Stimulated activated CD8-positive, alpha-beta memory T cell treated with anti-CD3 and anti-CD28 coated beads, Interleukin-15, amount 100 ng/mL, for 24 hours (primary cell): ENCODE results near the gene MED17.
A peak's percentile ranks its signal among the peaks of the same experiment; 100 is the strongest.
"Not testable (repeated sequence)": the region's sequence is repeated elsewhere in the genome, so short reads cannot be mapped to it uniquely, and the experiment has no call there.

Experiments
- DNase-seq: peaks from one replicate; pipeline ENCODE4 v3.0.0-alpha.2; 2020; ENCODE audit warnings: low read depth

Gene MED17

GRCh38 chr11:93784145-93784934 is at the start of gene MED17:
Gene MED17 (plus strand): TSS chr11:93784282. CDS start chr11:93784514, 232 bp downstream.
- peak; percentile 74 for DNase-seq

GRCh38 chr11:93734427-93735222 is 49.5 kb upstream of the MED17 start:
- DNase-seq = no peak

GRCh38 chr11:93735627-93736026 is 48.5 kb upstream of the MED17 start:
- no peak for DNase-seq

GRCh38 chr11:93736129-93736528 is 48.0 kb upstream of the MED17 start:
- DNase-seq = no peak

GRCh38 chr11:93737904-93738612 is 46.0 kb upstream of the MED17 start:
- no peak for DNase-seq

- no peak for DNase-seq
Measured at GRCh38 chr11:93738647-93739081, 45.4 kb upstream of the MED17 start.

- no peak for DNase-seq
Measured at GRCh38 chr11:93740031-93740729, 43.9 kb upstream of the MED17 start.

- DNase-seq = no peak
Measured at GRCh38 chr11:93740730-93741093, 43.4 kb upstream of the MED17 start.

GRCh38 chr11:93741094-93741881 is 42.8 kb upstream of the MED17 start, which contains the start of the genes C11orf54 and TAF1D:
Gene C11orf54 (plus strand): TSS chr11:93741672. CDS start chr11:93747394, 5,722 bp downstream.
Gene TAF1D (minus strand): TSS chr11:93741495. CDS start chr11:93739304, 2,191 bp downstream.
- peak; percentile 82 for DNase-seq

GRCh38 chr11:93741882-93742226 is 42.2 kb upstream of the MED17 start:
- DNase-seq = no peak

- no peak for DNase-seq
Measured at GRCh38 chr11:93743291-93743690, 40.8 kb upstream of the MED17 start.

GRCh38 chr11:93744669-93745004 is 39.4 kb upstream of the MED17 start:
- no peak for DNase-seq

GRCh38 chr11:93745005-93745755 is 38.9 kb upstream of the MED17 start:
- DNase-seq = not testable (repeated sequence)

- no peak for DNase-seq
Measured at GRCh38 chr11:93746101-93746500, 38.0 kb upstream of the MED17 start.

GRCh38 chr11:93747122-93747521 is 37.0 kb upstream of the MED17 start:
- DNase-seq = no peak

GRCh38 chr11:93751001-93751400 is 33.1 kb upstream of the MED17 start:
- DNase-seq = no peak

GRCh38 chr11:93753241-93753640 is 30.8 kb upstream of the MED17 start:
- DNase-seq = no peak

GRCh38 chr11:93756748-93757147 is 27.3 kb upstream of the MED17 start:
- no peak for DNase-seq

- DNase-seq = no peak
Measured at GRCh38 chr11:93757301-93757700, 26.8 kb upstream of the MED17 start.
